ENCODE measurements around the gene GPC4.

DNA sequence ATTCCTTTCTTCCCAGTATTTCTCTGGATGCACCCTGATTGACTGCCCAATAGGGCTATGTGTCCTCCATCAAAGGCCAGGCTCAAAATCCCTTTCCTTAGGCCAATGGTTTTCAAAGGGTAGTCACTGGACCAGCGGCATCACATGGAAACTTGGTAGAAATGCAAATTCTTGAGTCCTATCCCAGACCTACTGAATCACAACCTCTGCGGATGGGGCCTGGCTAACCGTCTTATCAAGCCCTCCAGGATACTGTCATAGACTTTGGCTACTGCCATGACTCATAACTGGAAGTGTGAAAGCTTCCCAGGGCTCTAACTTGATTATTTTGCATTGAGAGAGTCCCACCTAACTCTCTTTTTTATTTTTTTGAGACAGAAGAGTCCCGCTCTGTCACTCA lies 125.2 kb downstream of the GPC4 start:
- TF ChIP-seq, protein P1, sequence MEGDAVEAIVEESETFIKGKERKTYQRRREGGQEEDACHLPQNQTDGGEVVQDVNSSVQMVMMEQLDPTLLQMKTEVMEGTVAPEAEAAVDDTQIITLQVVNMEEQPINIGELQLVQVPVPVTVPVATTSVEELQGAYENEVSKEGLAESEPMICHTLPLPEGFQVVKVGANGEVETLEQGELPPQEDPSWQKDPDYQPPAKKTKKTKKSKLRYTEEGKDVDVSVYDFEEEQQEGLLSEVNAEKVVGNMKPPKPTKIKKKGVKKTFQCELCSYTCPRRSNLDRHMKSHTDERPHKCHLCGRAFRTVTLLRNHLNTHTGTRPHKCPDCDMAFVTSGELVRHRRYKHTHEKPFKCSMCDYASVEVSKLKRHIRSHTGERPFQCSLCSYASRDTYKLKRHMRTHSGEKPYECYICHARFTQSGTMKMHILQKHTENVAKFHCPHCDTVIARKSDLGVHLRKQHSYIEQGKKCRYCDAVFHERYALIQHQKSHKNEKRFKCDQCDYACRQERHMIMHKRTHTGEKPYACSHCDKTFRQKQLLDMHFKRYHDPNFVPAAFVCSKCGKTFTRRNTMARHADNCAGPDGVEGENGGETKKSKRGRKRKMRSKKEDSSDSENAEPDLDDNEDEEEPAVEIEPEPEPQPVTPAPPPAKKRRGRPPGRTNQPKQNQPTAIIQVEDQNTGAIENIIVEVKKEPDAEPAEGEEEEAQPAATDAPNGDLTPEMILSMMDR (conservative IDR thresholded peaks at IDR 0.05 in 1 of 2, IDR thresholded peaks at IDR 0.05 in 1 of 2; ENCODE audit: low read depth in 1 of 2, low read length in 2 of 2), result no peak
- no peak for TF ChIP-seq EZH2 (IDR thresholded peaks at IDR 0.05; ENCODE audit: low read length, missing control alignments)

All from fibroblast of lung (primary cell).